SIG-M5 (cell line): ENCODE results near the gene RAX2.
A peak's percentile ranks its signal among the peaks of the same experiment; 100 is the strongest.
"Not testable (repeated sequence)": the region's sequence is repeated elsewhere in the genome, so short reads cannot be mapped to it uniquely, and the experiment has no call there.

Experiments
- DNase-seq: peaks from one replicate; lab custom pipeline; 2025; lab: John Stamatoyannopoulos, UW

The RAX2 gene

GRCh38 chr19:3778104-3778867 lies 6.3 kb upstream of the RAX2 start:
- DNase-seq: no peak

- no peak for DNase-seq
Observed at GRCh38 chr19:3776479-3777040, 4.5 kb upstream of the RAX2 start.

- DNase-seq: no peak
Observed at GRCh38 chr19:3775831-3776230, 3.8 kb upstream of the RAX2 start.

- DNase-seq: no peak
Observed at GRCh38 chr19:3775374-3775711, 3.3 kb upstream of the RAX2 start.

- no peak for DNase-seq
Observed at GRCh38 chr19:3774621-3775373, 2.8 kb upstream of the RAX2 start.

GRCh38 chr19:3773814-3774515 lies 1.9 kb upstream of the RAX2 start:
- DNase-seq: no peak

- no peak for DNase-seq
Observed at GRCh38 chr19:3771000-3771905, 775 bp downstream of the RAX2 start.

GRCh38 chr19:3770136-3770999 lies 1.7 kb downstream of the RAX2 start:
- DNase-seq: no peak

- no peak for DNase-seq
Observed at GRCh38 chr19:3769494-3769893, 2.5 kb downstream of the RAX2 start.

GRCh38 chr19:3768748-3769099 lies 3.3 kb downstream of the RAX2 start:
- DNase-seq: no peak

- DNase-seq: no peak
Observed at GRCh38 chr19:3768015-3768747, 3.8 kb downstream of the RAX2 start.

- DNase-seq: no peak
Observed at GRCh38 chr19:3767050-3767449, 5.0 kb downstream of the RAX2 start.

GRCh38 chr19:3766520-3766919 lies 5.5 kb downstream of the RAX2 start:
- DNase-seq: no peak

GRCh38 chr19:3765757-3766156 lies 6.3 kb downstream of the RAX2 start:
- DNase-seq: not testable (repeated sequence)

- DNase-seq: no peak
Observed at GRCh38 chr19:3765121-3765520, 6.9 kb downstream of the RAX2 start.

- DNase-seq: peak; percentile 98
Observed at GRCh38 chr19:3762501-3763459, 9.2 kb downstream of the RAX2 start, which contains the start of gene MRPL54. TSS of gene MRPL54 (plus strand) at chr19:3762682. CDS start at chr19:3762701, 19 bp downstream.

- no peak for DNase-seq
Observed at GRCh38 chr19:3762130-3762473, 9.9 kb downstream of the RAX2 start.

- DNase-seq: no peak
Observed at GRCh38 chr19:3761382-3762129, 10.5 kb downstream of the RAX2 start, which contains the start of gene APBA3. TSS of gene APBA3 (minus strand) at chr19:3761692. CDS start at chr19:3760264, 1,428 bp downstream.
